HG03097 (cell line): ENCODE data around the gene LINGO4.

Experiments used
- ATAC-seq: cut with Tn5 transposase; IDR thresholded peaks from one replicate; pipeline ENCODE4 v1.9.1; 2021; ENCODE audit not compliant: unreplicated experiment, low FRiP score

The LINGO4 gene

DNA sequence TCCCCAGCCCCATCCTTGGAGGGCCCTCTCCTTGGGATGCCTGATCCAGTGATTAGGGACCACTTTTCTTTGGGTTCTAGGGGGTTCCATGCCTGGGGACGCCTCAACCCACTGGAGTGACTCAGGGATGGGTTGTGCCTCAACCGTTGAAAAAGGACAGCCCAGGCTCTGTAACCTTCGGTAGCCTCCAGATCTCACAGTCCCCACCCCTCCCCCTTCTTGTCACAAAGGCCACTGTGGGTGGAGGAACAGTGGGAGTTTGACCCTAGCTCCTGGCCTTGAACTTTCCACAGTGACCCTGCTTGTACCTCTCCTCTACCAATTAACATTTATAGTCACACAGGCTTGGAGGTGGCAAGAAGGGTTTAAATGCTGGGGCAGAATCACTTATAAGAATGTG is 29.0 kb upstream of the LINGO4 start:
- ATAC-seq: no peak

DNA sequence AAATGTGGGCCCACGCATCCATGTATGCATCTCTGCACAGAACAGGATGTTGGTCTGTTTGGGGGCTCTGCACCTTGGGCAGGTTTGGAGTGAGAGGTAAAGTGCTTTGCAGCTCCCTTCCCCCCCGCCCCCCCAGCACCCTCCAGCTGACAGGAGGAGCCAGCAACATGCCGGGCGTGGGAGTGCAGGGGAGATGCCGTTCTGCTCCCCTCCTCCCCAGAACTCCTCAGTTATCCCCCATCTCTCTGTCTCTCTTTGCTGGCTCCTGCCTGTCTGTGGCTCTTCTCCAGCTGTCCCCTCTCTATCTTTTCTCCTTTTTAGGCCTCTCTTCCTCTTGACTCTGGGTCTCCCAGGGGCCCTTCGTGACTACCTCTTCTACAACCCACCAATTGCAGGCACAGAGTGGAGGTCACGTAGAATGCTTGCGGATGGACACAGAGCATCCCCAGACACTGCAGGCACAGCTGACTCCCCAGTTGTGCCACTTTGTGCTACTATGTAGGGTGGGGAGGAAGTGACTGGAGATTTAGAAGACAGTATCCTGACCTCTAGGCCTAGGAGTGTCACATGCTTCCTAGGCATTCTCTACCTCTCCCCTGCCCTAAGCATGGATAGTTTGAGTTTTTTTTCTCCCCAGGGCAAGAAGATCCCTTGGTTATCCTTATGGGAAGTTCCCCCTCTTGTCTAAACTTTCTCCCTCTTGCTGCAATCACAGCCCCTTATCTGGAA is 28.1 kb upstream of the LINGO4 start:
- ATAC-seq: no peak

DNA sequence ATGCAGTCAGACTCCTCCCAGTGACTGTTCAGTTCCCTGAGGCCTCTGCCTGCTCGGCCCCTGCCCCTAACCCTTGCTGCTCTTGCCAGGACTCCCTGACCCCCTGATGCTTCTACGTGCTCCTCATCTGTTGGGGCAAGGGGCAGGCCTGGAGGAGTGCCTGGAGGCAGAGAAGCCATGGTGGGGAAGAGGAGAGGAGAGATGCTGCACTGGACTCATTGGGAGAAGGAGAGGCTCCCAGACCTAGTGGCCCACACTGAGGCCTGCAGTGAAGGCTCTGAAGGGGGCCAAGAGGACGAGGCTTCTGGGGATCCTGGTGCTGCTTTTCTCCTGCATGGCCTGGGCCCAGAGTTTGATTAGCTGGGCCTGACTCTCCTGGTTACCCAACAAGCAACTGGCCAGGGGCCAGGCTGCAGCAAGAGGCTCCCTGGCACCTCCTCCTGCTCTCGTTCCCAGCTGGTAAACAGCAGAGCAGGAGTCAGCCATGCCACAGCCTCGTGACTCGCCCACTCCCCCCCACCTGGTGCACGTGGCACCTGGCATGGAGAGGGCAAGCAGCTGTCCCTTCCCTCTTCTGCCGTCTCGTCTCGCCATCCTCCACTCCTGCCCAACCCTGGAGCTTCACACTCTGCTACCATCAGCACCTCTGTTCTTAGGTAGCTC is 27.2 kb upstream of the LINGO4 start:
- ATAC-seq: no peak

GRCh38 chr1:151831605-151832004 is 26.4 kb upstream of the LINGO4 start, which contains the start of gene RORC:
RORC (minus strand) TSS chr1:151831802; CDS start chr1:151831764, 38 bp downstream.
- no peak for ATAC-seq

DNA sequence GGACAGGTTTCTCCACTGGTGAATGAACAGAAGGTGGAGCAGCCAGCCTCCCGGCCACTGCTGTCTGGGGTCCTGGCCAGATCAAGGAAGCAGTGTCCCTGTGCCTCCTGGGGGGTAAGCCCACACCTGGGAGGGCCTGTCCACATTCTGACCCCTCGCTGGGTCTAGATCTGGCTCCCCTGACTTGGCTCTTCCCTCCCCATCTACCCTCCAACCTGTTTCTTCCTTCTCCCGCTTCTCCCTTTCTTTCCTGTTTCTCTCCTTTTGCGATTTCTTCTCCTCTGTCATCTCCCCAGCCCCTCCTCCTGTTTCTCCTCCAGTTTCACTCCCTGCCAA is 26.0 kb upstream of the LINGO4 start:
- ATAC-seq: no peak

- ATAC-seq: no peak
These were observed 24.8 kb upstream of the LINGO4 start for GRCh38 chr1:151830055-151830454.

- no peak for ATAC-seq
These were observed 24.3 kb upstream of the LINGO4 start for GRCh38 chr1:151829352-151830046.

DNA sequence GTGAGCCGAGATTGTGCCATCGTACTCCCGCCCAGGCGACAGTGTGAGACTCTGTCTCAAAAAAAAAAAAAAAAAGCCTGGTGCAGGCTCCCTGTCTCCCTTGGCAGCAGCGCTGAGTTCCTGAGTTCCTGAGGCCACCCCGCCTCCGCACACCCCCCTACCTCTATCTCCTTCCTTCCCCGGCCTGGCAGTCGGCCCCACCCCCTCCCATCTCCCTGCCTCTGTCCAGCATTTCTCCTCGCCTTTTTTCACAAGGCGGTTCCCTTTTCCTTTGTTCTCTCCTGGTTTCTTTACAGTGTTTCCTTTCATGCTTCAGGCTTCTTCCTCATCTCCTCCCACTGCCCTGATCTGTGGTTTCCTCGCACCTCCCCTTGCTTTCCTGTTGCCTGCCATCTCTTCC is 23.7 kb upstream of the LINGO4 start:
- ATAC-seq: no peak

GRCh38 chr1:151827853-151828252 is 22.6 kb upstream of the LINGO4 start:
- ATAC-seq: no peak

DNA sequence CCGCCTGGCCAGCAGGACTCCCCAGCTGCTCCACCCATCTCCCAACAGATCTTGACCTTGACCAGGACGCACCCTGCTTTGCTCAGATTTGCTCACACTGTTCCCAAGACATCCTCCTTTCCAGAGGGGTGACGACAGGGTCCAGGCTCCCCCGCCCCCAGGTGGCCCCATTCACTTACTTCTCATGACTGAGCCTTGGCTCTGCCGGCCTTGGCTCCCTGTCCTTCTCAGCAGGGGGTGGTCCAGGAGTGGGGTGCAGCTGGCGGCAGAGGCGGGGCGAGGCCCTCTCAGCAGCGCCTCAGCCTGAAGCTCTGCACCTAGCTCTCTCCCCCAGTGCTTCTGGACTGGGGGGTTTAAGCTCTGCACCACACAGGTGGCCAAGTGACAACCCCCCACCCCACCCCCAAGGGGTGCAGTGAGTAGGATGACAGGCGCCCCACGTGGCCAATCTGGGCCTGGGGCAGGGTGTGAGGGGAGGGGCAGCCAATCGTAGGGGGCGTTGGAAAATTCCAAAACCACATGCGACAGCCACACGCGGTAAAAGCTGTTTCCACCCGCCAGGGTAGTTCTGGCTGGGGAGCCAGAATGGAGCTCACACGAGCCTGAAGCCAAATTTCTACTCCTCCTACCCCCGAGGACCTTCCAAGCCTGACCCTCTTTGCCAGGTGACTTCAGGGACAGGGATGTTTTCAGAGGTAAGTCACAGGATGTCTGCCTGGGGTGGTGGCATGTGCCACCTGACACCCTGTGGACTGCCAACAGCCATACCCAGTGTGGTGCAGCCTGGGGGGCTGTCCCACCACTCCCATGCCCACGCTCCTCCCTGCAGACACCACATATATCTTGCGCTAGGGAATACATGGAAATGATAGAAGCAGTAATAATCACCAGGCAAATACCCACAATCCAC is 20.8 kb upstream of the LINGO4 start:
- ATAC-seq: no peak

DNA sequence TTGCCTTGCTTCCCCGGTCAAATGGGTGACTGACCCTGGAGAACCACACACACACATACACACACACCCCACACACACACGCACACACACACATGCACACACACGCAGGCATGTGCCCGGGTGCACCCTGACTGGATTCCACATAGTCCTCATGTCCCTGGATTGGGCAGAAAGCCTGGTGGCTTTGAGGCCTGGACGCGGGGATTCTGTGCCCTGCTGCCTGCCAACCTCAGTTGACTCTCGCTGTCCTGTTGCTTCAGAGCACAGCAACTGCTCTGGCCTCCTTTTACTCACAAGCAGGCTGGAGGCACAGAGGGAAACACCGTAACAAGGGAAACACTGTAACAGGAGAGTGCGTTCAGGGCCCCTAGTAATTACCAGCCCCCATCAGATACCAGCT is 20.0 kb upstream of the LINGO4 start:
- no peak for ATAC-seq

- no peak for ATAC-seq
These were observed 18.0 kb upstream of the LINGO4 start for GRCh38 chr1:151823175-151823574.

- ATAC-seq: no peak
These were observed 17.2 kb upstream of the LINGO4 start for GRCh38 chr1:151822404-151822803.

GRCh38 chr1:151820940-151821339 is 15.7 kb upstream of the LINGO4 start:
- no peak for ATAC-seq

DNA sequence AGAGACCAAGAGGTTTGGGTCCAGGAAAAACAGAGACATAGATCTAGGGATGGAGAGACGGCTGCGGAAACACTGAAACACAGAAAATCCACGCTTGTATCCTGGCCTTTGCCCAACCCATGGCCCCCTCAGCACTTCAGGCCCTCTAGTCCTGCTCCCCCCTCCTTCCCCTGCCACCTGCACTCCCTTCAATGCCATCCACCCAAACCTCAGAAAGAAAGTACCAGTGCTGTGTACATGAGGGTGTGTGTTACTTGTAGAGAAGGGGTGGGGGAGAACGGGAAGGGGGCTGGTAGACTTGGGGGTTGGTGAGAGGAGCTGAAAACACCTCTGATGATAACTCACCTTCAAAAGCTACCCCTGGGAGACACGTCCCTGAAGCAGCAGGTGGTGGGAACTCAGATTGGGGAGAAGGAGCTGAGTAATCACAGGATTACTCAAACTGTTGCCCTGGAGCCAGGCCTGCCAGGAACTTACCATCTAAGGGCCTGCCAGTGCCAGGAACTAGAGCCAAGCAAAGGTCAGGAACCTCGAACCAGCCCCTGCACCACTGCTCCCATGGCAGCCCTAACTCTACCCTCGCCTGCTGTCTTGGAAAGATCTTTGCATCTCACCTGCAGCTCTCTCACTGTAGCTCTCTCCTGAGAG is 14.9 kb upstream of the LINGO4 start:
- no peak for ATAC-seq

GRCh38 chr1:151819227-151819835 is 14.1 kb upstream of the LINGO4 start:
- no peak for ATAC-seq

GRCh38 chr1:151817353-151817730 is 12.1 kb upstream of the LINGO4 start:
- ATAC-seq: no peak

GRCh38 chr1:151816548-151817352 is 11.5 kb upstream of the LINGO4 start:
- no peak for ATAC-seq

DNA sequence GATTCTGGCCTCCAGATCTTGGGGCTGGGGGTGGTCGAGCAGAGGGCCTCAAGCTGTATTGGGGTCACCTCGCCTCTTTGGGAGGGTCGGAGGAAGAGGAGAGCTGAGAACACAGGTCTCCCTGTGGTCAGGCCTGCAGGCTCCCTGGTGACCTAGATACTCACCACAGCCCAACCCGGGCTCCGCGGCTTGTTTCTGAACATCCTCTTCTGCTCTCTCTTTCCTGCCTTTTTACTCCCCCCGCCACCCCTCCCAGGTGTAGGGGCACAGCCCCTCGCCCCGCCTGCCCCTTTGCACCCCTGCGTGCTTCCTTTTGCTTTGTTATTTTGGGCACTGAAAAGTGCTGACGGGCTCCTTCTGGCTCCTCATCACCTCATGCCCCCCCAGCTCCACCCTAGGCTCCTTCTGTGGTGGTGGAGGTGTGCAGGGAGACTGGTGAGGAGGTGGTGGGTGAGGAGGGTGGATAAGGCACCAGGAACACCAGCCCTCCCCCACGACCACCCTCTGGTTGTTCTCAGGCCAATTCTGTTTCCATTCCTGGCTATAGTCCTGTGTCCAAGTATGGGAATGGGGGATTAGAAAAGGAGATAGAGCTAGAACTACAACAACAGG is 10.6 kb upstream of the LINGO4 start:
- no peak for ATAC-seq
